HepG2 (cell line): Measurements from ENCODE around the gene SRRM3. TPM values are rescaled to one million over a fixed set of nuclear protein-coding genes. Genes with fewer than 3 reads are reported as not detected.

Source experiments
- ERF ChIP-seq: IDR thresholded peaks from 2 replicates; pipeline ENCODE4 v1.6.1; 2018; ENCODE audit warnings: missing biosample characterization, missing genetic modification reagents
- FOXO1 ChIP-seq: sonication (generic); formaldehyde crosslinking; IDR thresholded peaks from 2 replicates; pipeline ENCODE4 v1.4.0; 2020; ENCODE audit warnings: missing genetic modification reagents
- GABPA ChIP-seq, 2 experiments: IDR thresholded peaks; 2 replicates each; pipeline ENCODE4 v1.6.1; 2011 to 2016; ENCODE audit warnings: low read depth in 2 of 2, low read length in 1 of 2, missing biosample characterization in 1 of 2, missing genetic modification characterization in 1 of 2
- GABPB1 ChIP-seq: IDR thresholded peaks from 2 replicates; pipeline ENCODE4 v1.6.1; 2016; ENCODE audit warnings: mild to moderate bottlenecking, missing genetic modification reagents, moderate library complexity, missing compliant biosample characterization
- JDP2 ChIP-seq: sonication (generic); formaldehyde crosslinking; IDR thresholded peaks from 2 replicates; pipeline ENCODE4 v1.8.1; 2022; ENCODE audit warnings: missing genetic modification reagents, borderline replicate concordance
- LCORL ChIP-seq, 2 experiments: fragments of 450-650 bp in 1 of 2; sonication (generic) in 1 of 2; formaldehyde crosslinking in 1 of 2; IDR thresholded peaks; 2 replicates each; pipeline versions ENCODE4 v1.5.0 to v1.6.1; 2017 to 2020; ENCODE audit warnings: antibody characterized with exemption in 1 of 2, missing genetic modification reagents in 1 of 2
- MED8 ChIP-seq: sonication (generic); formaldehyde crosslinking; IDR thresholded peaks from 2 replicates; pipeline ENCODE4 v1.8.1; 2023; ENCODE audit warnings: mild to moderate bottlenecking, missing genetic modification reagents; ENCODE audit not compliant: insufficient replicate concordance
- MEIS1 ChIP-seq: sonication (generic); formaldehyde crosslinking; IDR thresholded peaks from 2 replicates; pipeline ENCODE4 v1.9.0; 2021; ENCODE audit warnings: mild to moderate bottlenecking, missing genetic modification reagents, moderate library complexity, borderline replicate concordance
- MYC ChIP-seq: sonication (generic); formaldehyde crosslinking; IDR thresholded peaks from 2 replicates; pipeline ENCODE4 v1.9.0; 2021; ENCODE audit warnings: missing genetic modification reagents, borderline replicate concordance
- NFYB ChIP-seq: sonication (generic); formaldehyde crosslinking; IDR thresholded peaks from 2 replicates; pipeline ENCODE4 v1.4.0; 2020; ENCODE audit warnings: missing genetic modification reagents
- RORA ChIP-seq: sonication (generic); formaldehyde crosslinking; IDR thresholded peaks from 2 replicates; pipeline ENCODE4 v1.5.0; 2020; ENCODE audit warnings: mild to moderate bottlenecking, missing genetic modification reagents, moderate library complexity
- SMC3 ChIP-seq: IDR thresholded peaks from 2 replicates; pipeline ENCODE4 v1.6.1; 2011; ENCODE audit warnings: low read length, improper control_type of control experiment
- STAG1 ChIP-seq: sonication (generic); formaldehyde crosslinking; IDR thresholded peaks from 2 replicates; pipeline ENCODE4 v1.4.0; 2020; ENCODE audit warnings: missing genetic modification reagents
- WIZ ChIP-seq: sonication (generic); formaldehyde crosslinking; IDR thresholded peaks from 2 replicates; pipeline ENCODE4 v1.5.1; 2020; ENCODE audit warnings: mild to moderate bottlenecking, missing genetic modification reagents
- ZNF160 ChIP-seq: sonication (generic); formaldehyde crosslinking; IDR thresholded peaks from 2 replicates; pipeline ENCODE4 v1.8.0; 2022; ENCODE audit warnings: mild to moderate bottlenecking, inconsistent platforms, missing genetic modification reagents
- ZNF263 ChIP-seq: sonication (generic); formaldehyde crosslinking; IDR thresholded peaks from 2 replicates; pipeline ENCODE4 v1.4.0; 2020; ENCODE audit warnings: missing genetic modification reagents
- ZNF367 ChIP-seq: sonication (generic); formaldehyde crosslinking; IDR thresholded peaks from 2 replicates; pipeline ENCODE4 v1.4.0; 2020; ENCODE audit warnings: missing genetic modification reagents, borderline replicate concordance
- ZNF766 ChIP-seq: sonication (generic); formaldehyde crosslinking; IDR thresholded peaks from 2 replicates; pipeline ENCODE4 v1.5.0; 2020; ENCODE audit warnings: missing genetic modification reagents, borderline replicate concordance
- ZNF792 ChIP-seq: IDR thresholded peaks from 2 replicates; pipeline ENCODE4 v1.6.1; 2016
- polyA plus RNA-seq, 8 experiments: library from polyadenylated mRNA; depleted of rRNA in 3 of 8; stranded (reverse) in 7 of 8; unstranded in 1 of 8; fragments of >200 nt; fragmentation: Illumina TruSeq in 4 of 8; extraction: Trizol in 4 of 8; gene quantifications; 2 replicates each; pipeline versions ENCODE4 v1.2.1 to v1.2.3, GENCODE V29; 2011 to 2016; ENCODE audit warnings: low read depth in 4 of 8, missing spikeins in 1 of 8, mixed read lengths in 1 of 8; ENCODE audit not compliant: insufficient read depth in 1 of 8
- total RNA-seq, 5 experiments: library from RNA; depleted of rRNA; stranded (reverse); fragments of >200 nt; fragmentation: Illumina TruSeq; extraction: Trizol; gene quantifications; 2 replicates each; pipeline ENCODE4 v1.2.3, GENCODE V29; 2016; ENCODE audit warnings: low read depth in 1 of 5
- TF ChIP-seq, protein P1 (sequence below): sonication (generic); formaldehyde crosslinking; IDR thresholded peaks from 2 replicates; pipeline ENCODE4 v1.5.1; 2020; ENCODE audit warnings: missing genetic modification reagents, mild to moderate bottlenecking, borderline replicate concordance
- TF ChIP-seq, protein P2 (sequence below): sonication (generic); formaldehyde crosslinking; IDR thresholded peaks from one replicate; pipeline ENCODE4 v1.5.1; 2020; ENCODE audit warnings: mild to moderate bottlenecking, missing genetic modification reagents; ENCODE audit errors: not compliant biosample characterization

The SRRM3 gene
- total and polyA plus RNA-seq, 2 of the 13 experiments (the other 11 are each of a cell fraction or from before 2014, with no cell fraction given): 0.13 to 0.54 TPM

DNA sequence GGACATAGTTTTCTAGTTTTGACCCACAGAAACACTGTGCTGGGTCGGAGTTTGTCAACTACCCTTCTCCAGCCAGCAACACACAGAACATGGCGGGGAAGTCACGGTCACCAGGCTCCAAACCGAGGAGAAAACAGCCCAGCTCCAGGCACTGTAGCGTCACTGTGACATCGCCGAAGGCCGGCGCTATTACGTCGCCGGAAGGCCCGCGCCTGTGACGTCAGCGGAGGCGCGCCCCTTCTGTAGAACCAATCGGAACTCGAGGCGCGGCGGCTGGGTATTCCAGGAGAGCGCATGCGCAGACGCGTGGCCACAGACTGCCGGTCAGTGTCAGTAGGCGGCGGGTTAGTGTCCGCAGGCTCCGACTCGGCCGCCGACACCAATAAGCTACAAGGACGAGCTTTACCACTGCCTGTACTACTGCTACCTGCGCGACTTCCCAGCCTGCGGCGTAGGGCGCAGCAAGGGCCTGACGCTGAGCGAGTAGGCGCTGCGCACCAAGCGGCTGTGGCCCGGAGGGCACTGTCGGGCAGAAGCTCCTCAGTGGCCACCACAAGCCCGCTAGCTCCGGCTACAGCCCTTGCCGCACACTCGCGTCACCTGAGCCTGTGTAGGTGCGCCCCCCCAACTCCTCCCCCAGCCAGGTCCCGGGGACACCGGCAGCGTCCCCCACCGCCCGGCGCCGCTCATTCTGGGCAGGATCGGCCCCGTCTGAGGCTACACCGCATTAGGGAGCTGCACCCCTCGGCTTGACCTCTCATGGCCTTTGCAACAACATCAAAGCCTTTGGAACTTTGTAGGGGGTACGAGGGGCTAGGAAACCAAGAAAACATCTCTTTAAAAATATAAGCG lies 35.1 kb upstream of the SRRM3 start (continued):
- TF ChIP-seq LCORL (IDR thresholded peaks at IDR 0.05): no peak
- no peak for TF ChIP-seq LCORL (CRISPR knock-in tag; IDR thresholded peaks at IDR 0.05)
- TF ChIP-seq MYC (CRISPR knock-in tag): peak; percentile 68
- no peak; the same call in 1 of the 2 replicates for TF ChIP-seq ZNF367 (CRISPR knock-in tag)
- TF ChIP-seq WIZ (CRISPR knock-in tag): peak; percentile 57; the same call in 1 of the 2 replicates
- peak; percentile 59 for TF ChIP-seq GABPA (IDR thresholded peaks at IDR 0.05; ENCODE audit: low read depth, low read length)
- peak; percentile 90 for TF ChIP-seq GABPA (CRISPR knock-in tag; IDR thresholded peaks at IDR 0.05; ENCODE audit: low read depth)
- peak; percentile 29 for TF ChIP-seq MED8 (CRISPR knock-in tag)
- TF ChIP-seq ZNF160 (CRISPR knock-in tag): peak; percentile 75; the same call in 1 of the 2 replicates
- TF ChIP-seq, protein P1, sequence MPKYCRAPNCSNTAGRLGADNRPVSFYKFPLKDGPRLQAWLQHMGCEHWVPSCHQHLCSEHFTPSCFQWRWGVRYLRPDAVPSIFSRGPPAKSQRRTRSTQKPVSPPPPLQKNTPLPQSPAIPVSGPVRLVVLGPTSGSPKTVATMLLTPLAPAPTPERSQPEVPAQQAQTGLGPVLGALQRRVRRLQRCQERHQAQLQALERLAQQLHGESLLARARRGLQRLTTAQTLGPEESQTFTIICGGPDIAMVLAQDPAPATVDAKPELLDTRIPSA (CRISPR knock-in tag): peak; percentile 59; the same call in 1 of the 2 replicates
- TF ChIP-seq ZNF792 (CRISPR knock-in tag): peak; percentile 71
- TF ChIP-seq RORA (CRISPR knock-in tag): no peak
- peak; percentile 97 for TF ChIP-seq GABPB1 (CRISPR knock-in tag)
- TF ChIP-seq JDP2 (CRISPR knock-in tag): no peak
- TF ChIP-seq, protein P2, sequence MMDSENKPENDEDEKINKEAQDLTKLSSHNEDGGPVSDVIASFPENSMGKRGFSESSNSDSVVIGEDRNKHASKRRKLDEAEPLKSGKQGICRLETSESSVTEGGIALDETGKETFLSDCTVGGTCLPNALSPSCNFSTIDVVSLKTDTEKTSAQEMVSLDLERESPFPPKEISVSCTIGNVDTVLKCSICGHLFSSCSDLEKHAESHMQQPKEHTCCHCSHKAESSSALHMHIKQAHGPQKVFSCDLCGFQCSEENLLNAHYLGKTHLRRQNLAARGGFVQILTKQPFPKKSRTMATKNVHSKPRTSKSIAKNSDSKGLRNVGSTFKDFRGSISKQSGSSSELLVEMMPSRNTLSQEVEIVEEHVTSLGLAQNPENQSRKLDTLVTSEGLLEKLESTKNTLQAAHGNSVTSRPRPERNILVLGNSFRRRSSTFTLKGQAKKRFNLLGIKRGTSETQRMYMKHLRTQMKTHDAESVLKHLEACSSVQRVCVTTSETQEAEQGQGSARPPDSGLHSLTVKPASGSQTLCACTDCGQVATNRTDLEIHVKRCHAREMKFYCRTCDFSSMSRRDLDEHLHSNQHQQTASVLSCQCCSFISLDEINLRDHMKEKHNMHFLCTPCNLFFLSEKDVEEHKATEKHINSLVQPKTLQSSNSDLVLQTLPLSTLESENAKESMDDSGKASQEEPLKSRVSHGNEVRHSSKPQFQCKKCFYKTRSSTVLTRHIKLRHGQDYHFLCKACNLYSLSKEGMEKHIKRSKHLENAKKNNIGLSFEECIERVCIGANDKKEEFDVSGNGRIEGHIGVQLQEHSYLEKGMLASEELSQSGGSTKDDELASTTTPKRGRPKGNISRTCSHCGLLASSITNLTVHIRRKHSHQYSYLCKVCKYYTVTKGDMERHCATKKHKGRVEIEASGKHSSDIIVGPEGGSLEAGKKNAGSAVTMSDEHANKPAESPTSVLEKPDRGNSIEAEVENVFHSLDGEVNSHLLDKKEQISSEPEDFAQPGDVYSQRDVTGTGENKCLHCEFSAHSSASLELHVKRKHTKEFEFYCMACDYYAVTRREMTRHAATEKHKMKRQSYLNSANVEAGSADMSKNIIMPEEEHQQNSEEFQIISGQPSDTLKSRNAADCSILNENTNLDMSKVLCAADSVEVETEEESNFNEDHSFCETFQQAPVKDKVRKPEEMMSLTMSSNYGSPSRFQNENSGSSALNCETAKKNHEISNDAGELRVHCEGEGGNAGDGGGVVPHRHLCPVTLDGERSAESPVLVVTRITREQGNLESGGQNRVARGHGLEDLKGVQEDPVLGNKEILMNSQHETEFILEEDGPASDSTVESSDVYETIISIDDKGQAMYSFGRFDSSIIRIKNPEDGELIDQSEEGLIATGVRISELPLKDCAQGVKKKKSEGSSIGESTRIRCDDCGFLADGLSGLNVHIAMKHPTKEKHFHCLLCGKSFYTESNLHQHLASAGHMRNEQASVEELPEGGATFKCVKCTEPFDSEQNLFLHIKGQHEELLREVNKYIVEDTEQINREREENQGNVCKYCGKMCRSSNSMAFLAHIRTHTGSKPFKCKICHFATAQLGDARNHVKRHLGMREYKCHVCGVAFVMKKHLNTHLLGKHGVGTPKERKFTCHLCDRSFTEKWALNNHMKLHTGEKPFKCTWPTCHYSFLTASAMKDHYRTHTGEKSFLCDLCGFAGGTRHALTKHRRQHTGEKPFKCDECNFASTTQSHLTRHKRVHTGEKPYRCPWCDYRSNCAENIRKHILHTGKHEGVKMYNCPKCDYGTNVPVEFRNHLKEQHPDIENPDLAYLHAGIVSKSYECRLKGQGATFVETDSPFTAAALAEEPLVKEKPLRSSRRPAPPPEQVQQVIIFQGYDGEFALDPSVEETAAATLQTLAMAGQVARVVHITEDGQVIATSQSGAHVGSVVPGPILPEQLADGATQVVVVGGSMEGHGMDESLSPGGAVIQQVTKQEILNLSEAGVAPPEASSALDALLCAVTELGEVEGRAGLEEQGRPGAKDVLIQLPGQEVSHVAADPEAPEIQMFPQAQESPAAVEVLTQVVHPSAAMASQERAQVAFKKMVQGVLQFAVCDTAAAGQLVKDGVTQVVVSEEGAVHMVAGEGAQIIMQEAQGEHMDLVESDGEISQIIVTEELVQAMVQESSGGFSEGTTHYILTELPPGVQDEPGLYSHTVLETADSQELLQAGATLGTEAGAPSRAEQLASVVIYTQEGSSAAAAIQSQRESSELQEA (CRISPR knock-in tag): no peak
- TF ChIP-seq ERF (CRISPR knock-in tag): peak; percentile 85
- TF ChIP-seq FOXO1 (CRISPR knock-in tag): no peak; the same call in 1 of the 2 replicates
- no peak for TF ChIP-seq ZNF766 (CRISPR knock-in tag)
- TF ChIP-seq STAG1: peak; percentile 42
- peak; percentile 54; the same call in 1 of the 2 replicates for TF ChIP-seq MEIS1 (CRISPR knock-in tag)
- peak; percentile 87 for TF ChIP-seq NFYB (CRISPR knock-in tag)
- no peak for TF ChIP-seq SMC3
- 0 out of 2 replicates have a peak, but pooled peaks have one; percentile 54 for TF ChIP-seq ZNF263 (CRISPR knock-in tag)
